Measurements from ENCODE around the gene RHOD.

The RHOD gene

DNA sequence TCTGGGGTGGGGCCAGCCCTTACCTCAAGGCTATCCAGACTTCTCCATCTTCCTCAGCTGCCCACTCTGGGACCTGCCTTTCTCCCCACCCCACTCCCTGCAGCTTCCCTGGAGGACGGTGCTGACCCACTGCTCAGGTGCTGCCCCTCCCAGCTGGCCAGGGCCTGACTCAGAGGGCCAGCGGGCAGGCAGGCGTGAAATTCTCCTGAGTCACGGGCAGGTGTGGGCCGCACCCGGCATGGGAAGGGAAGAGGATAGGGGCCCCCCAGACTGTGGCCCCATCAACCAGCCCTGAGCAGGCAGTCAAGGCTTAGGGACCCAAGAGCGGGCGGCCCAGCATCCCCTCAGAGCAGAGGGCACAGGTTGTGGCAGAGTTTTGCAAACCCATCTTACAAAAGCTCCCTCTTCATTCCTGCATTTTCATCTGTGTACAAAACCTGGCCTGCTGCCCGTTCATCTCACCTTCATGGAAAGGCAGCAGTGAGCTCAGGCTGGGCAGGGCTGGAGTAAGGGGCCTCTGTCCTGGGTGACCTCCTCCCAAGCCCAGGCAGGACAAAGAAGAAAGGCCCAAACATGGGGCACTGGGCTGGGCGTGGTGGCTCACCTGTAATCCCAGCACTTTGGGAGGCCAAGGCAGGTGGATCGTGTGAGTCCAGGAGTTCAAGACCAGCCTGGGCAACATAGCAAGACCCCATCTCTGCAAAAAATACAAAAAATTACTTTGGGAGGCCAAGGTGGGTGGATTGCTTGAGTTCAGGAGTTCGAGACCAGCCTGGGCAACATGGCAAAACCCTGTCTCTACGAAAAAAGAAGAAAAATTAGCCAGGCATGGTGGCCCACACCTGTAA, 6.1 kb downstream of the RHOD start:
- DNase-seq (ENCODE audit: low spot score), result no peak

DNA sequence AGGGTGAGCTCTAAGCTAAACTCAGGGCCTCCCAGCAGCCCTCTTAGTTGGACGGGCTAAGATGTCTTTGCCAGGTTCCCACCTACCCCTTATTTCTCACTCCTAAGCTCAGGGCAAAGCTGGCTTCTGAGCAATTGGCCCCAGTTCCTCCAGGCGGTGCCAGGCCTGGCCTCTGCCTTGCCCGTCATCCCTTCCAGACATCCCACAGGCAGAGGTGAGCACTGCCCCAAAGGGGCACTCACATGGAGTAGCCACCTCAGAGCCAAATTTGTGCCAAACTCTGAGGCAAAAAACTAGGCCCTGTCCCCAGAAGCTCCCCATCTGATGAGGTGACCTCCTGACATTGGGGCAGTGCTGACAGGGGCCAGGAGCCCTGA, 9.7 kb downstream of the RHOD start:
- no peak for DNase-seq (ENCODE audit: low spot score)

- peak; percentile 72 for DNase-seq (ENCODE audit: low spot score)
Measured at GRCh38 chr11:67071420-67072284, 15.0 kb downstream of the RHOD start.

GRCh38 chr11:67072295-67072694, 15.6 kb downstream of the RHOD start:
- DNase-seq (ENCODE audit: low spot score), result no peak

DNA sequence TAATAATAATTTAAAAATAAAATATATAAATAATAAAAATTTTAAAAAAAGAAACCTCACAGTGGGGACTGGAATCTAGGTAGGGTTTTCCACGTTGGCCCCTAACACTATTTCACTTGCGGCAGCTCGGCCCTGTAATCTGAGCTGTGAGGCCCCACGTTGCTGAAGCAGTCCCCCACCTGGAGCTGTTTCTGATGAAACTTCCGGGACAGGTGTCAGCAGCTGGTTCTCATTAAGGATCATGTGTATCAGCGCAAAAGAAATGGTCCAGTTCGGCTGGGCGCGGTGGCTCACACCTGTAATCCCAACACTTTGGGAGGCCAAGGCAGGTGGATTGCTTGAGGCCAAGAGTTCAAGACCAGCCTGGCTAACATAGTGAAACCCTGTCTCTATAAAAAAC, 17.3 kb downstream of the RHOD start:
- DNase-seq (ENCODE audit: low spot score), result no peak

DNA sequence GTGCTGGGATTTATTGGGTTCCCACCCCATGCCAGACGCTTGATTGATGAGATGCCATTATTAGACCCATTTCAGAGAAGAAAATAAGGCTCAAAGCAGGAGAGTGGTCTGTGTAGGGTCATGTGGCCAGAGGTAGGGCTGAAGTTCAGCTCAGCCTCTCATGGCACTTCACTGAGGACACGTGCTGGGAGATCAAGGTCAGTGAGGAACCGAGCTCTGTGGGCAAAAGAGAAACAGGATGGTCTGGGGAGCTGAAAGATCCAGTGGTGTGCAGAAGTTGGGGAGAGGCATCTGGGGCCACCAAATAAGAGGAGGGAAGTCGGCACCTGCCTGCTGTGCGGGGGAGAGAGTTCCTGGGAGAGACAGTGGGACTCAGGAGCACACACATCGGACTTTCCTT, 19.6 kb downstream of the RHOD start:
- DNase-seq (ENCODE audit: low spot score), result no peak

- no peak for DNase-seq (ENCODE audit: low spot score)
Measured at GRCh38 chr11:67079065-67079705, 22.5 kb downstream of the RHOD start.

DNA sequence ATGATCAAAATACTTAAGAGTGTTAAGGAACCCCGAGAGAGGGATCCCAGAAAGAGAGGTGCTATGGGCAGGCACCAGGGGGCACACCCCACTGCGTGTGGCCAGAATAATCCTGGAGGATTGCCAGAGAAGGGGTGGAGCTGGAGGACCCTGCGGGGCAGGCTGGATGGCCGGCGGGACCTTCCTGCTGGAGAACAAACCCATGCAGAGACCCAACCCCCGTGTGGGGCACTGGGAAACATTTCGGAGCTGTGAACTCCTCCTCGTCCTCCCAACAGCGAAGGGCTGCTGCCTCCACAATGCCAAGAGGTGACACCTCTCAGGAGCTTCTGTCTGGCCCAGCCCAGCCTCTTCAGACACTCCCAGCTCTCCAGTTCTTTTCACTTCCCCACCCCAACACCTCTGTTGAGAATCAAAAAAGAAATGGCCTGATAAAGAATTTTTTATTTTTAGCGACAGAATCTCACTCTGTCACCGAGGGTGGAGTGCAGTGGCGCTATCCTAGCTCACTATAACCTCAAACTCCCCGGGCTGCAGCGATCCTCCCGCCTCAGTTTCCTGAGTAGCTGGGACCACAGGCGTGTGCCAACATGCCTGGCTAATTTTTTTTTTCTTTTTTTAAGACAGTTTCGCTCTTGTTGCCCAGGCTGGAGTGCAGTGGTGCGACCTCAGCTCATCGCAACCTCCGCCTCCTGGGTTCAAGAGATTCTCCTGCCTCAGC, 25.6 kb downstream of the RHOD start:
- peak; percentile 27 for DNase-seq (ENCODE audit: low spot score)

- DNase-seq (ENCODE audit: low spot score), result no peak
Measured at GRCh38 chr11:67083786-67084366, 27.2 kb downstream of the RHOD start.

- no peak for DNase-seq (ENCODE audit: low spot score)
Measured at GRCh38 chr11:67085617-67086016, 29.0 kb downstream of the RHOD start.

- DNase-seq (ENCODE audit: low spot score), result no peak
Measured at GRCh38 chr11:67090717-67091116, 34.1 kb downstream of the RHOD start.

DNA sequence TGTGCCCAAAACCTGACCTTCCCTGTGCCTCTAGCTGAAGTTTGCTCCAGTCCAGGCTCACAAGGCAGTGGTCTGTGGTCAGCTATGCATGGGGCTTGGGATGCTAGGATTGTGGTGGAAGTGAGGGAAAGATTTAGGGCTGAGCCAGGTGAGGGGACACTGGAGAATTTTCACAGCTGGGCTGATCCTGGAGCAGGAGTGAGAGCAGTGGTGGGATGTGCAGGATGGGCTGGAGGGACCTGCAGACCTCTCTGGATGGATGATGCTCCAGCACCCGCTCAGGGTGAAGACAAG, 38.5 kb downstream of the RHOD start:
- DNase-seq (ENCODE audit: low spot score), result no peak

DNA sequence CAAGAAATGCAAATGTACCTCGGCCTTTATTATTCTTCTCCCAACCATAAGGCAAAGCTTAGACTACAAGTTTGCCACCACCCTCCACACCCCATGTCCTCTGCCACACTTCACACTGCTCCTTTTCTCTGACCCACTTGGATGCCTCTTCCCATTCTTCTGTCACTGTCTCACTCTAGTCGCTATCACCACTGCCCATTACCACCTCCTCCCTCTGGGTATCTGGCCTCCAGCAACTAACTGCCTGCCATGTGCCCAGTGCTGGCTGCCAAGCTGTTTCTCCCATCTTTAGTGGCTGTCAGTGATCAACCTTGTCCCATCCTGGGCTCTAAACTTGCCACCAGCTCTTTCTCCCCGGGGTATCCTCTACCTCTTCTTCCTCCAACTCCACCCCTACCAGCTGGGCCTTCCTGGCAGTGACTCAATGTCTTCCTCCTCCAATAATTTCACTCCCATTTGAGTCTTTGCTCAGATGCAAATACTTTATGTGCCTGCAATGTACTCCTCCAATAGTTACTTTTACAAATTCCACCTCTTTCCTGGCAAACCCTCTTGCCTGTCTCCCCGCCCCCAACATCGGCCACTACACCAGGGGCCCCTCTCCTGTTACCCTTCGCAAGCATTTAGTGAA, 42.3 kb downstream of the RHOD start:
- DNase-seq (ENCODE audit: low spot score), result no peak

DNA sequence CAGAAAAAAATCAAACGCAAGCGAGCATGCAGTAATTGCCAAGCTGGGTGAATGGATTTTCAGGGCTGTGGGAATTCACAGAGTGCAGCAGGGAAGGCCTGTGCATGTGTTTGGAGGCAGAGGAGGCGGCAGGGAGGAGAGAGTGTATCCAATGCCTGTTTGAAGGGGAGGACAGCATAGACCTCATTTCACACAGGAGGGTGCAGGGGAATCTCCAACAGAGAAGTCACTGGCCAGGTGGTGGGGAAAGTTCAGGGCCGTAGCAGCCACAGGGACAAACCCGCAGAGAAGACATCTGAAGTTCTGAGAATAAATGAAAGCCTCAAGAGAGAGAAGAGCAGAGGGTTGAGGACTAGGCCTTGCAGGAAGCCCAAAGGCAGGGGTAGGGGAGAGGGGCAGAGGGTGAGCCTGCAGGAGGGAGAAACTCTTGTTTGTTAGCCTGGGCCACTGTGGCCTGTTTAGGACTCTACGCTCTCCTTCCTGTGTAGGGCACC, 43.2 kb downstream of the RHOD start:
- DNase-seq (ENCODE audit: low spot score), result no peak

DNA sequence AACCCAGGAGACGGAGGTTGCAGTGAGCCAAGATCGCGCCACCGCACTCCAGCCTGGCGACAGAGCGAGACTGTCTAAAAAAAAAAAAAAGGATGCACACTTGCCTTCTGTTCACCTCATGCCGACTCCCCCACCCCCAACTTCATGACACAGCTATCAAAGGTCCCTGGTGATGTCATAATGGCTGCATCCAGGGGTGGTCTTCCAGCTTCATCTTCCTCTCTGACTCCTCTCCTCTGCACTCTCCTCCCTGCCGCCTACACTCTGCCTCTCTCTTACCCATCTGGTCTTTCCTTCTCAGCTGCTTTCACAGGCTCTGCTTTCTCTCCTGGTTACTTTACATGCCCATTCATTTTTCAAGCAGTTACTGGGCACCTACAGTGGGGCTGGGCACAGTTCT, 46.0 kb downstream of the RHOD start:
- DNase-seq (ENCODE audit: low spot score), result no peak

GRCh38 chr11:67105964-67106363, 49.3 kb downstream of the RHOD start:
- no peak for DNase-seq (ENCODE audit: low spot score)

GRCh38 chr11:67111261-67111660, 54.6 kb downstream of the RHOD start:
- no peak for DNase-seq (ENCODE audit: low spot score)

DNA sequence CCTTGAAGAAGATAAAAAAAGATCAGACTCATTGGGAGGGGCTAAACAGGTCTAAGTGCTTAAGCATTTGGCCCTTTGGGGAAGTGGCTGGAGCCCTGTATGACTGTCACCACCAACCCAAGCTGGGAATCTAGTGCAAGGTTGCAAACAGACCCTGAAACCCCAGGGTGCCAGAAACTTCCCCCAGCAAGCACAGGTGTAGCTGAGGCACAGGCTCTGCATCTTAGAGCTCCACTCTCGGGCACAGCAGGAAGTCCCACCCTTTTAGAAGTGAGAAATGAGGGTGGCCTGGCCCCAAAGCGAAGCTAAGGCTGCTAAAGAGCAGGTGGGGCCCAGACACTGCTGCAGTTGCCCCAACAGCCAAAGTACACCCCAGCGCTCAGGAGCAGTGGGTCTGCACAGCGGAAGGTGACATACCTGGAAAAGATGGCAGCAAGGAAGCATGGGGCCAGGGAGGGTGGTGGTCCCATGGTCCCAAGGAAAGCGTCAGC, 56.6 kb downstream of the RHOD start:
- no peak for DNase-seq (ENCODE audit: low spot score)

DNA sequence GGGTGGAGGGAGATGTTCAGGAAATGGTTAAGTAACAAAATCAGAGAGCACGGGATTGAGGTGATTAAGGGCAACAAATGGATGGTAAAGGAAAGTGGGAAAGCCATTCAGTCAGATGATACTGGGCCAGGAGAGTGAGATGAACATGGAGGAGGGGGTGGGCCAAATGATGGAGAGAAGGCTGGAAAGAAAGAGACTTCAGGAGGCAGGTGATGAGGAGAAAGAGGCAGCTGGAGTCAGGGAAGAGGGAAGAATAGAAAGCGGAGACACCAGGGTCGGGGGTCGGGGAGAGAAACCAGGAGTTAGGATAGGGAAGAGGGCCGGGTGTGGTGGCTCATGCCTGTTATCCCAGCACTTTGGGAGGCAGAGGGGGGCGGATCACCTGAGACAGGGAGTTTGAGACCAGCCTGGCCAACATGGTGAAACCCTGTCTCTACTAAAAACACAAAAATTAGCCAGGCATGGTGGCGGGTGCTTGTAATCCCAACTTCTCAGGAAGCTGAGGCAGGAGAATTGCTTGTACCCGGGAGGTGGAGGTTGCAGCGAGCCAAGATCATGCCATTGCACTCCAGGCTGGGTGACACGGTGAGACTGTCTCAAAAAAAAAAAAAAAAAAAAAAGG, 57.7 kb downstream of the RHOD start:
- DNase-seq (ENCODE audit: low spot score), result no peak

DNA sequence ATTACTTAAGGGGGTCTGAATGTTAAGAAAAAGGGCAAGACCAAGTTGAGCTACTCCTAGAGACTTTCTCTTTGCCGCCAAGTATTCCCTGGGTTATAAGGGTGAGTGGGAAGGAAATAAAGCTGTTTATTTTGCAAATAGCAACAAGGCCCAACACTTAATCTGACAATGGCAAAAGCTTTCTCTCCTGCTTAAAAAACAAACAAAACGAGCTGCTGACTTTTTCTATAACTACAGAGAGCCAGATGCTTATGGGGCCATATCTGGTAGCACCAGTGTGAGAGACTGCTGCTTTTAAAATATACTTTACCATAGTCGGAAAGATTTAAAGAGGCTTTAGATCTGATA, 60.1 kb downstream of the RHOD start:
- DNase-seq (ENCODE audit: low spot score), result no peak

- DNase-seq (ENCODE audit: low spot score), result no peak
Measured at GRCh38 chr11:67117176-67117575, 60.5 kb downstream of the RHOD start.
